Esophagus squamous epithelium (tissue), 4 donors: Measurements from ENCODE around the gene MT1X.

Source experiments
- POLR2A ChIP-seq, 4 donors: fragments of 450-650 bp; IDR thresholded peaks; one replicate each; pipeline ENCODE4 v1.6.1; 2017; ENCODE audit warnings: antibody characterized with exemption in 4 of 4, mild to moderate bottlenecking in 4 of 4, moderate library complexity in 3 of 4
- TF ChIP-seq, protein P1 (sequence below), 6 experiments: fragments of 450-650 bp in 4 of 6; fragments of 200-600 bp in 2 of 6; sonication (generic) in 2 of 6; IDR thresholded peaks; one replicate each; pipeline ENCODE4 v1.5.1; 2016 to 2019; ENCODE audit warnings: antibody characterized with exemption in 6 of 6, mild to moderate bottlenecking in 4 of 6, moderate library complexity in 4 of 6

DNA sequence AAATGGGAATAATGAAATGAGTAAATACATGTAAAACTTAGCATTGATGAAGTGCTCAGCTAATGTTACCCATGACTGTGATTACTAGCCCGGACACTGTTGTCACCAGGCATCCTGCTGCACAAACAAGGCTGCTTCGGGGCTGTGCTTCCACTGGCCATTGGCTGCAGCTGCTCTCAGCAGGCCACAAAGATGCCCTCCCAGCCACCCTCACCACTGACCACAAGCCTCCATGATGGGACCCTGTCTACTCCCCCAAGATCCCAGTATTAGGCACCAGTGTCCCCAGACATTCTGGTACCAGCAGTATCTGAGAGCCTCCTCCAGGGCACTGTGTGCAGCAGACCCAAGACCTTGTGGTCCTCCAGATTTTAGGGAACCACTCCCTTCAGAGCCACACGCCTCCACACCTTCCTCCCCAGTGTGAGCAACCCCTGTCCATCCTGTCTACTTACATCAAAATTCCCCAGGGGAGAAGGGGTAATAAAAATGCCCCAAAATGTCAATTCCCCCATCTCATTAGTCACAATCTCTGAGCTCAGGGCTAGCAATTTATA, 28.0 kb downstream of the MT1X start:
- TF ChIP-seq, protein P1, sequence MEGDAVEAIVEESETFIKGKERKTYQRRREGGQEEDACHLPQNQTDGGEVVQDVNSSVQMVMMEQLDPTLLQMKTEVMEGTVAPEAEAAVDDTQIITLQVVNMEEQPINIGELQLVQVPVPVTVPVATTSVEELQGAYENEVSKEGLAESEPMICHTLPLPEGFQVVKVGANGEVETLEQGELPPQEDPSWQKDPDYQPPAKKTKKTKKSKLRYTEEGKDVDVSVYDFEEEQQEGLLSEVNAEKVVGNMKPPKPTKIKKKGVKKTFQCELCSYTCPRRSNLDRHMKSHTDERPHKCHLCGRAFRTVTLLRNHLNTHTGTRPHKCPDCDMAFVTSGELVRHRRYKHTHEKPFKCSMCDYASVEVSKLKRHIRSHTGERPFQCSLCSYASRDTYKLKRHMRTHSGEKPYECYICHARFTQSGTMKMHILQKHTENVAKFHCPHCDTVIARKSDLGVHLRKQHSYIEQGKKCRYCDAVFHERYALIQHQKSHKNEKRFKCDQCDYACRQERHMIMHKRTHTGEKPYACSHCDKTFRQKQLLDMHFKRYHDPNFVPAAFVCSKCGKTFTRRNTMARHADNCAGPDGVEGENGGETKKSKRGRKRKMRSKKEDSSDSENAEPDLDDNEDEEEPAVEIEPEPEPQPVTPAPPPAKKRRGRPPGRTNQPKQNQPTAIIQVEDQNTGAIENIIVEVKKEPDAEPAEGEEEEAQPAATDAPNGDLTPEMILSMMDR (IDR thresholded peaks at IDR 0.05), result no peak
- no peak for TF ChIP-seq POLR2A (IDR thresholded peaks at IDR 0.05)
